IMR-90 (cell line): ENCODE data around the gene MYLK4. TPM values are rescaled to one million over a fixed set of nuclear protein-coding genes. Genes with fewer than 3 reads are reported as not detected.

ENCODE experiments used
- ATAC-seq: fragments of 200-7000 bp; cut with Tn5 transposase; 2 replicates; pipeline ENCODE4 v1.9.1; 2020; ENCODE audit warnings: low read depth, mild to moderate bottlenecking, moderate library complexity
- BruUV-seq: library from RNA; stranded (reverse); fragments of 400-500 nt; replicated peaks from 2 replicates; lab custom pipeline; 2021; lab: Mats Ljungman, UMichigan
- CTCF ChIA-PET: fragments of 300-600 bp; formaldehyde crosslinking; extraction: SDS; loops from one replicate; lab custom pipeline; 2021; ENCODE audit warnings: antibody characterized with exemption; lab: Yijun Ruan, JAX
- POLR2A ChIA-PET: fragments of 300-600 bp; sonication (Branson Sonifier 250); formaldehyde crosslinking; loops from one replicate; lab custom pipeline; 2022; ENCODE audit warnings: antibody characterized with exemption; ENCODE audit not compliant: unreplicated experiment; lab: Charles Lee
- DNase-seq: peaks from one replicate; pipeline ENCODE4 v3.0.0; 2013
- H2AFZ ChIP-seq: replicated peaks from 2 replicates; pipeline ENCODE3; 2013; ENCODE audit warnings: low read length, mild to moderate bottlenecking; ENCODE audit not compliant: poor library complexity
- H2AK5ac ChIP-seq: 2 replicates; pipeline ENCODE4 v1.6.1; 2013; ENCODE audit warnings: low read depth, low read length, inconsistent platforms
- H2AK9ac ChIP-seq: replicated peaks from 2 replicates; pipeline ENCODE3; 2013; ENCODE audit warnings: mild to moderate bottlenecking, low read depth, low read length, moderate library complexity; ENCODE audit not compliant: poor library complexity
- H2BK120ac ChIP-seq: 2 replicates; pipeline ENCODE4 v1.6.1; 2013; ENCODE audit warnings: low read depth, low read length, inconsistent platforms
- H2BK15ac ChIP-seq: 3 replicates; pipeline ENCODE4 v1.6.1; 2013; ENCODE audit warnings: low read depth, low read length, inconsistent platforms
- H2BK20ac ChIP-seq: 2 replicates; pipeline ENCODE4 v1.6.1; 2013; ENCODE audit warnings: low read depth, mild to moderate bottlenecking, inconsistent platforms, low read length, moderate library complexity
- H2BK5ac ChIP-seq: 2 replicates; pipeline ENCODE4 v1.6.1; 2013; ENCODE audit warnings: mild to moderate bottlenecking, low read depth, low read length, inconsistent platforms; ENCODE audit not compliant: poor library complexity, severe bottlenecking
- H3K14ac ChIP-seq: replicated peaks from 2 replicates; pipeline ENCODE4 v1.6.1; 2013; ENCODE audit warnings: low read depth, low read length, inconsistent platforms
- H3K18ac ChIP-seq: 2 replicates; pipeline ENCODE4 v1.6.1; 2013; ENCODE audit warnings: low read depth, low read length, control low read depth
- H3K23ac ChIP-seq: 2 replicates; pipeline ENCODE4 v1.6.1; 2013; ENCODE audit warnings: low read depth, low read length, inconsistent platforms
- H3K27ac ChIP-seq: 2 replicates; pipeline ENCODE4 v1.5.1; 2013; ENCODE audit warnings: mild to moderate bottlenecking, control low read depth, low read length; ENCODE audit not compliant: insufficient read depth
- H3K27me3 ChIP-seq: 2 replicates; pipeline ENCODE4 v1.6.1; 2013; ENCODE audit warnings: low read length; ENCODE audit not compliant: control insufficient read depth, insufficient read depth
- H3K36me3 ChIP-seq: 2 replicates; pipeline ENCODE4 v1.6.1; 2013; ENCODE audit warnings: low read length, mixed read lengths; ENCODE audit not compliant: control insufficient read depth, insufficient read depth
- H3K4ac ChIP-seq: 2 replicates; pipeline ENCODE4 v1.6.1; 2013; ENCODE audit warnings: low read depth, low read length, inconsistent platforms
- H3K4me1 ChIP-seq: 2 replicates; pipeline ENCODE4 v1.6.1; 2013; ENCODE audit warnings: low read length, mixed read lengths; ENCODE audit not compliant: control insufficient read depth, insufficient read depth
- H3K4me2 ChIP-seq: 2 replicates; pipeline ENCODE4 v1.6.1; 2013; ENCODE audit warnings: low read depth, mild to moderate bottlenecking, control low read depth, low read length, moderate library complexity
- H3K4me3 ChIP-seq: 2 replicates; pipeline ENCODE4 v1.5.1; 2013; ENCODE audit warnings: low read depth, mild to moderate bottlenecking, control low read depth, low read length, moderate library complexity; ENCODE audit not compliant: insufficient read depth
- H3K56ac ChIP-seq: 2 replicates; pipeline ENCODE4 v1.6.1; 2013; ENCODE audit warnings: low read length, inconsistent platforms; ENCODE audit not compliant: insufficient read depth; ENCODE audit errors: extremely low read depth
- H3K79me1 ChIP-seq, 2 experiments: 2 replicates each; pipeline ENCODE4 v1.6.1; 2013; ENCODE audit warnings: low read length in 2 of 2, inconsistent platforms in 1 of 2, low read depth in 1 of 2
- H3K9ac ChIP-seq: 2 replicates; pipeline ENCODE4 v1.6.1; 2013; ENCODE audit warnings: low read depth, low read length, control low read depth
- H3K9me1 ChIP-seq: 2 replicates; pipeline ENCODE4 v1.6.1; 2013; ENCODE audit warnings: low read length, inconsistent platforms; ENCODE audit not compliant: insufficient read depth
- H3K9me3 ChIP-seq: 2 replicates; pipeline ENCODE4 v1.6.1; 2013; ENCODE audit warnings: low read length; ENCODE audit not compliant: control insufficient read depth, insufficient read depth
- H4K20me1 ChIP-seq: 2 replicates; pipeline ENCODE4 v1.6.1; 2013; ENCODE audit warnings: low read length, inconsistent platforms; ENCODE audit not compliant: insufficient read depth
- H4K5ac ChIP-seq: 2 replicates; pipeline ENCODE4 v1.6.1; 2013; ENCODE audit warnings: mild to moderate bottlenecking, low read depth, low read length, control low read depth
- H4K8ac ChIP-seq, 2 experiments: 2 replicates each; pipeline ENCODE4 v1.6.1; 2013; ENCODE audit warnings: low read depth in 2 of 2, low read length in 2 of 2, control low read depth in 1 of 2, inconsistent platforms in 1 of 2
- H4K91ac ChIP-seq: 2 replicates; pipeline ENCODE4 v1.6.1; 2013; ENCODE audit warnings: low read depth, low read length, inconsistent platforms; ENCODE audit not compliant: insufficient read depth
- CEBPB ChIP-seq: IDR thresholded peaks from 2 replicates; pipeline ENCODE4 v1.6.1; 2012; ENCODE audit warnings: low read depth, low read length, improper control_type of control experiment
- CHD1 ChIP-seq: IDR thresholded peaks from 2 replicates; pipeline ENCODE4 v1.6.1; 2012; ENCODE audit warnings: low read depth, low read length, improper control_type of control experiment
- FOS ChIP-seq: fragments of 150-350 bp; IDR thresholded peaks from 2 replicates; pipeline ENCODE4 v1.6.1; 2016; ENCODE audit warnings: low read depth, low read length
- MAFK ChIP-seq: IDR thresholded peaks from 2 replicates; pipeline ENCODE4 v1.6.1; 2012; ENCODE audit warnings: low read depth, low read length, improper control_type of control experiment
- POLR2A ChIP-seq: IDR thresholded peaks from 2 replicates; pipeline ENCODE4 v1.6.1; 2012; ENCODE audit warnings: mild to moderate bottlenecking, low read depth, low read length
- RCOR1 ChIP-seq: IDR thresholded peaks from 2 replicates; pipeline ENCODE4 v1.6.1; 2012; ENCODE audit warnings: mild to moderate bottlenecking, low read length, improper control_type of control experiment; ENCODE audit not compliant: insufficient replicate concordance
- SMC3 ChIP-seq: fragments of 150-350 bp; IDR thresholded peaks from 2 replicates; pipeline ENCODE4 v1.6.1; 2016; ENCODE audit warnings: low read depth, mild to moderate bottlenecking, antibody characterized with exemption, low read length, moderate library complexity
- USF2 ChIP-seq: fragments of 150-350 bp; IDR thresholded peaks from 2 replicates; pipeline ENCODE4 v1.6.1; 2017; ENCODE audit warnings: mild to moderate bottlenecking, antibody characterized with exemption, low read length, low read depth
- WGBS, 2 experiments: methylation state at CpG; one replicate each; pipeline versions ENCODE4 v1.1.5 to v1.1.7; 2013; ENCODE audit warnings: missing lambda C conversion rate in 2 of 2; ENCODE audit not compliant: insufficient read length in 1 of 2; ENCODE audit errors: extremely low coverage in 2 of 2; 5-methylcytosine and 5-hydroxymethylcytosine counted together
- dilution Hi-C: fragments of 300-500 bp; cut with HindIII; formaldehyde crosslinking; loops from one replicate; pipeline ENCODE4 v1.14.3; 2018; ENCODE audit warnings: low sequenced_read_pairs; ENCODE audit not compliant: unreplicated experiment
- in situ Hi-C: fragments of 300-500 bp; cut with MboI; formaldehyde crosslinking; loops from 3 replicates; pipeline ENCODE4 v1.14.3; 2019; ENCODE audit warnings: low sequenced_read_pairs, inconsistent platforms, mixed read lengths
- intact Hi-C: fragments of 100-400 bp; cut with micrococcal nuclease; formaldehyde crosslinking; loops from 2 replicates; pipeline ENCODE4 v1.10.0; 2022
- polyA plus RNA-seq, 3 experiments: library from polyadenylated mRNA; depleted of rRNA; stranded (reverse); fragments of >200 nt; gene quantifications; 2 replicates each; pipeline ENCODE4 v1.2.3, GENCODE V29; 2012; ENCODE audit warnings: low replicate concordance in 1 of 3
- total RNA-seq: library from RNA; depleted of rRNA; stranded (reverse); fragments of >200 nt; gene quantifications from 2 replicates; pipeline ENCODE4 v1.2.3, GENCODE V29; 2012

MYLK4 gene
- total and polyA plus RNA-seq, 2 of the 4 experiments (the other 2 are of a cell fraction), result under 0.01 to 0.07 TPM

- no peak for TF ChIP-seq FOS
- TF ChIP-seq RCOR1, result no peak
- no peak for TF ChIP-seq CEBPB
Observed at GRCh38 chr6:2765166-2765895, 14.6 kb upstream of the MYLK4 start, which contains the start of gene WRNIP1 (continued).

GRCh38 chr6:2764610-2765165 lies 14.0 kb upstream of the MYLK4 start:
- H3K9ac ChIP-seq, result peak overlapping the region; percentile 84
- peak overlapping the region; percentile 84 for H4K5ac ChIP-seq
- H3K9me3 ChIP-seq, result no peaks in the 10 kb centered on the region
- peak overlapping the region; percentile 85 for H3K56ac ChIP-seq
- H4K20me1 ChIP-seq, result peaks cover 28% of the 10 kb centered on the region
- peaks cover 14% of the 10 kb centered on the region for H3K4me1 ChIP-seq
- peak overlapping the region; percentile 90 for H2AFZ ChIP-seq
- H3K4ac ChIP-seq, result peak overlapping the region; percentile 70
- peak overlapping the region; percentile 77 for H2BK5ac ChIP-seq
- H2AK5ac ChIP-seq, result 0 out of 2 replicates have a peak overlapping the region, but pooled peaks have one; percentile 12
- peak overlapping the region; percentile 83 for H3K14ac ChIP-seq
- H4K8ac ChIP-seq, result peak overlapping the region; percentile 82 to 96
- no peak overlapping the region for H2BK20ac ChIP-seq
- H3K27me3 ChIP-seq, result no peaks in the 10 kb centered on the region
- peak overlapping the region; percentile 51 for H2AK9ac ChIP-seq
- no TSS peak for BruUV-seq
- dilution Hi-C loops (no loop called here), intact Hi-C loops (loop anchor here (2.0 to 10.0 kb wide), 2 partner anchors 26 to 220 kb away; no protein-coding TSS in a partner anchor), in situ Hi-C loops (no loop called here)
- H2BK120ac ChIP-seq, result 0 out of 2 replicates have a peak overlapping the region, but pooled peaks have one; percentile 21
- H2BK15ac ChIP-seq, result no peak overlapping the region
- no peak for TF ChIP-seq USF2
- no peak for TF ChIP-seq CHD1
- no peak for TF ChIP-seq MAFK
- peak; percentile 93 for TF ChIP-seq POLR2A
- no peak for TF ChIP-seq SMC3
- TF ChIP-seq CEBPB, result 0 out of 2 replicates have a peak, but pooled peaks have one; percentile 4
- TF ChIP-seq FOS, result no peak
- H3K79me1 ChIP-seq, result peaks cover 2 to 29% of the 10 kb centered on the region in 2 experiments; a peak in 3 of 4 replicates
- H3K36me3 ChIP-seq, result no peaks in the 10 kb centered on the region
- DNase-seq (peak; percentile 70), ATAC-seq (peak; percentile 83)
- CTCF ChIA-PET, result interaction anchor here (1.3 kb wide), 1 partner anchor 26 kb away, joined by 5 read pairs; no protein-coding TSS in a partner anchor
- 0% methylated on average over 10 of the region's 45 CpGs; no CpG with 5 or more reads in 1 of the 2 experiments for WGBS, 2 experiments
- H3K18ac ChIP-seq, result peak overlapping the region; percentile 62; the same call in 1 of the 2 replicates
- H3K4me2 ChIP-seq, result peak overlapping the region; percentile 95
- peaks cover 13% of the 10 kb centered on the region for H3K9me1 ChIP-seq
- H3K27ac ChIP-seq, result peak overlapping the region; percentile 86
- H4K91ac ChIP-seq, result peak overlapping the region; percentile 26; the same call in 1 of the 2 replicates
- POLR2A ChIA-PET, result interaction anchor here (0.6 to 1.2 kb wide), 3 partner anchors 59 to 1873 kb away, joined by 3 to 7 read pairs (median 3); partner anchors contain the start of gene RIPK1
- H3K23ac ChIP-seq, result peak overlapping the region; percentile 55
- H3K4me3 ChIP-seq, result peak overlapping the region; percentile 70
